ENCODE results near the gene ROR2. TPM values are rescaled to one million over a fixed set of nuclear protein-coding genes. Genes with fewer than 3 reads are reported as not detected.

Gene ROR2
- total and polyA plus RNA-seq, 4 donors: 2.7 to 32.3 (median 9.2) TPM

DNA sequence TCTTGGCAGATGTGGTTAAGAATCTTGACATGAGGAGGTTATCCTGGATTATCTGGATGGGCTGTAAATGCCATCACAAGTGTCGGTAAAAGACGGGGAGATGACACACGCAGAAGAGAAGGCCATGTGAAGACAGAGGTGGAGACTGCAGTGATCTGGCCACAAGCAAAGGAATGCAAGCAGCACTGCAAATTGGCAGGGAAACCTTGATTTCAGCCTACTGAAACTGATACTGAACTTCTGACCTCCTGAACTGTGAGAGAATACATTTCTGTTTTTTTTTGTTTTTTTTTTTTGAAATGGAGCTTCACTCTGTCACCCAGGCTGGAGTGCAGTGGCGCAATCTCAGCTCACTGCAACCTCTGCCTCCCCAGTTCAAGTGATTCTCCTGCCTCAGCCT is 433.9 kb downstream of the ROR2 start:
- H3K36me3 ChIP-seq (ENCODE audit: control insufficient read depth in 4 of 4, insufficient read depth in 4 of 4, low read length in 4 of 4): no peaks in the 10 kb centered on the region
- no peak overlapping the region for H3K9ac ChIP-seq (ENCODE audit: insufficient read depth in 1 of 2, low read length in 2 of 2)
- DNase-seq (peak in 1 of 3 donors; percentile 8), ATAC-seq (ENCODE audit: insufficient read depth, low FRiP score) (no peak)
- H3K4me3 ChIP-seq: no peak overlapping the region
- TF ChIP-seq, protein P1, sequence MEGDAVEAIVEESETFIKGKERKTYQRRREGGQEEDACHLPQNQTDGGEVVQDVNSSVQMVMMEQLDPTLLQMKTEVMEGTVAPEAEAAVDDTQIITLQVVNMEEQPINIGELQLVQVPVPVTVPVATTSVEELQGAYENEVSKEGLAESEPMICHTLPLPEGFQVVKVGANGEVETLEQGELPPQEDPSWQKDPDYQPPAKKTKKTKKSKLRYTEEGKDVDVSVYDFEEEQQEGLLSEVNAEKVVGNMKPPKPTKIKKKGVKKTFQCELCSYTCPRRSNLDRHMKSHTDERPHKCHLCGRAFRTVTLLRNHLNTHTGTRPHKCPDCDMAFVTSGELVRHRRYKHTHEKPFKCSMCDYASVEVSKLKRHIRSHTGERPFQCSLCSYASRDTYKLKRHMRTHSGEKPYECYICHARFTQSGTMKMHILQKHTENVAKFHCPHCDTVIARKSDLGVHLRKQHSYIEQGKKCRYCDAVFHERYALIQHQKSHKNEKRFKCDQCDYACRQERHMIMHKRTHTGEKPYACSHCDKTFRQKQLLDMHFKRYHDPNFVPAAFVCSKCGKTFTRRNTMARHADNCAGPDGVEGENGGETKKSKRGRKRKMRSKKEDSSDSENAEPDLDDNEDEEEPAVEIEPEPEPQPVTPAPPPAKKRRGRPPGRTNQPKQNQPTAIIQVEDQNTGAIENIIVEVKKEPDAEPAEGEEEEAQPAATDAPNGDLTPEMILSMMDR (IDR thresholded peaks at IDR 0.05; ENCODE audit: control extremely low read depth, extremely low read depth): no peak
- H3K9me3 ChIP-seq (ENCODE audit: control insufficient read depth in 4 of 4, insufficient read depth in 3 of 4, low read length in 3 of 4): peaks cover 0 to 4% (median under 1%) of the 10 kb centered on the region in 4 donors
- H3K27me3 ChIP-seq (ENCODE audit: control insufficient read depth in 3 of 3, insufficient read depth in 3 of 3, low read length in 2 of 3): no peaks in the 10 kb centered on the region
- 97 to 99% methylated on average over 4 of the region's 4 CpGs for WGBS, 2 donors
- H3K4me1 ChIP-seq (ENCODE audit: control insufficient read depth in 5 of 5, insufficient read depth in 5 of 5, low read length in 5 of 5): peaks cover 0 to 3% (median 0%) of the 10 kb centered on the region in 5 donors
- H3K27ac ChIP-seq (ENCODE audit: low read depth in 1 of 2, low read length in 1 of 2): no peak overlapping the region

DNA sequence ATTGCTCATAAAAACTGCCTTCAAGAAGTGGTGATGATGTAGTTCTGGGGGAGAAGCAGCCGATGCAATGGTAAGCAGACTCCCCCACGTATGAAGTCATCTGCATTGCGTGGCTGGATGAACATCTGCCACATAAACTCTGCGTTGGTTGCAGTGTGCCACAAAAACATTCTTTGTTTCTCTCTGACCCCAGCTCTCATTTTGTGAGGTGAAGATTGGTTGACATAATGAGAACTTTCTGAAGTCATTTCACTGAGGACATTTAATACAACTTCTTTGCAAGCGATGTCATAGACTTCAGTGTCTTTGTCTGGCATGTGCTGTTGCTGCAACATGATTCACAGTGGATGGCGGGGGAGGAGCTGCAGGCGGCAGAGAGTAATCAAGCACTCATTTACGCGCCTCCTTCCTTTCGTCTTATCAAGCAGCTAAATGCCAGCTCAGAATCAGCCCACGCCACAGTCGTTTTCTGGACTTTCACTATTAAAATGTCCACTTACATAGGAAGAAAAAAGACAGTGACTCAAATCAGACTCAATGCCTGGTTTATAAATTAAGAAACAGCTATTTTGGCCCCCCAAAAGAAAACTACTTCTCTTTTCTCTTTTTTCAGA is 434.8 kb downstream of the ROR2 start:
- WGBS, 2 donors: 56 to 73% methylated on average over 12 of the region's 12 CpGs
- Histone ChIP-seq H3K9me3 (ENCODE audit: control insufficient read depth in 4 of 4, insufficient read depth in 3 of 4, low read length in 3 of 4) (peaks cover 0 to 4% (median under 1%) of the 10 kb centered on the region in 4 donors), H3K27ac (ENCODE audit: low read depth in 1 of 2, low read length in 1 of 2) (peak overlapping the region in 1 of 2 donors; percentile 27), H3K27me3 (ENCODE audit: control insufficient read depth in 3 of 3, insufficient read depth in 3 of 3, low read length in 2 of 3) (no peaks in the 10 kb centered on the region), H3K4me1 (ENCODE audit: control insufficient read depth in 5 of 5, insufficient read depth in 5 of 5, low read length in 5 of 5) (peaks cover 0 to 3% (median 0%) of the 10 kb centered on the region in 5 donors), H3K36me3 (ENCODE audit: control insufficient read depth in 4 of 4, insufficient read depth in 4 of 4, low read length in 4 of 4) (no peaks in the 10 kb centered on the region), H3K4me3 (no peak overlapping the region), H3K9ac (ENCODE audit: insufficient read depth in 1 of 2, low read length in 2 of 2) (peak overlapping the region in 1 of 2 donors; percentile 1)
- ATAC-seq (ENCODE audit: insufficient read depth, low FRiP score) (no peak), DNase-seq (peak; percentile 34 to 64 (median 61))
- TF ChIP-seq, protein P1 (IDR thresholded peaks at IDR 0.05; ENCODE audit: control extremely low read depth, extremely low read depth): no peak

Small RNAs within 50 kb of the gene (small RNA-seq; reads per million reads assigned to genes)
- not detected for gene MIR3910-1 (ENCODE audit: low replicate concordance)

Other genes starting within 250 kb of the ROR2 start
- 100 to 1,000 TPM in 1 of 2 donors, 10 to 100 TPM in 1; 64.7 to 137 TPM for gene SPTLC1, start 165.2 kb upstream of the ROR2 start, total RNA-seq
- gene SPTLC1, start 165.2 kb upstream of the ROR2 start, polyA plus RNA-seq: 10 to 100 TPM; 20.8 to 52.4 TPM

All from lung (tissue), 13 donors.